ENCODE data around the gene UCN2. TPM values are rescaled to one million over a fixed set of nuclear protein-coding genes. Genes with fewer than 3 reads are reported as not detected.
A peak's percentile ranks its signal among the peaks of the same experiment; 100 is the strongest.

UCN2 gene
- total and polyA plus RNA-seq, 9 of the 15 experiments (the other 6 are each of a cell fraction or from before 2014, with no cell fraction given) = 0.08 to 0.11 TPM; not detected in 7

DNA sequence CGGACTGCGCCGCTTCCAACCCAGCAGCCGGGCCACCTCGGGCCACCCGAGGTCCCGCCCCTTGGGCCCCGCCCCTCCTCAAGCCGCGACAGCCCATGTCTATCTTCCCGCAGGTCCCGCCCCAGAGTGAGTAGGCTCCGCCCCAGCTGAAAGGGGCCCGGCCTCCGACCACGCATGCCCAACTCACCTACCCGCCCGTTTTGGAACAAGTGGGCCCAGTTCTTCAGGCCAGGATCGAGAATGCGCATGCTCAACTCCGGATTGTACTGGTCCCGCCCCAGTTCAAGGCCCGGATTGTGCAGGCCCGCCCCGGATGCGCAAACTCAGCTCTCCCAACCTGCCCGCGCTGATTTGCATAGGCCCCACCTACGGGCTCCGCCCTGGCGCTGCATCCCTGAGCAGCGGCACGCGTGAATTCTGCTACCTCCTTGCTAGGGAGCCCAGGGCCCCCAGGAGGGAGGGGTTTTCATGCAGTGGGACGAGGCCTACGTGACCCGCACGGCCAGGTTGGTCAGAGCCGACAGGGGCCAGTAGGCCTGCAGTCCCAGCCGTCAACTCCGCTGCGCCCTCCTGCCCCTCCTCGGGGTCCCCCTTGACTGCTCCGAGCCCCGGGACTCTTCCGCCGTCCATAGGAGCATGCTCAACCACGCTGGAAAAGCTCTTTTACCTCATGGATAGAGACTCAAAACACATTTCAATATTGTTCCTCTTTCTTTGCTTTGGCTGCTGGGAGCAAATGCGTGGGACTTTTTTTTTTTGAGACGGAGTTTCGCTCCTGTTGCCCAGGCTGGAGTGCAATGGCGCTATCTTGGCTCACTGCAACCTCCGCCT, 6.6 kb downstream of the UCN2 start, which contains the start of gene PFKFB4 (continued):
- TF ChIP-seq ATF6 (CRISPR knock-in tag; IDR thresholded peaks at IDR 0.05) (no peak), CBX1 (IDR thresholded peaks at IDR 0.05; ENCODE audit: low read depth) (no peak), SRSF1 (IDR thresholded peaks at IDR 0.05; ENCODE audit: low read depth, low read length) (no peak), L3MBTL2 (IDR thresholded peaks at IDR 0.05) (peak; percentile 47; the same call in 1 of the 2 replicates), PHF8 (IDR thresholded peaks at IDR 0.05; ENCODE audit: borderline replicate concordance, low read length) (peak; percentile 52; the same call in 1 of the 2 replicates), FOXJ3 (CRISPR knock-in tag; IDR thresholded peaks at IDR 0.05) (no peak), NR2F6 (CRISPR knock-in tag; IDR thresholded peaks at IDR 0.05) (no peak), CBFA2T2 (conservative IDR thresholded peaks at IDR 0.05) (no peak), U2AF1 (optimal IDR thresholded peaks at IDR 0.05; ENCODE audit: low read depth, low read length) (no peak), ZNF197 (CRISPR knock-in tag; IDR thresholded peaks at IDR 0.05; ENCODE audit: low read depth) (no peak), STAT6 (CRISPR knock-in tag; IDR thresholded peaks at IDR 0.05) (no peak), HSF4 (CRISPR knock-in tag; IDR thresholded peaks at IDR 0.05; ENCODE audit: borderline replicate concordance) (no peak), MTA3 (IDR thresholded peaks at IDR 0.05; ENCODE audit: borderline replicate concordance) (0 out of 2 replicates have a peak, but pooled peaks have one; percentile 21), TCF7L2 (IDR thresholded peaks at IDR 0.05; ENCODE audit: low read depth, low read length) (no peak), ZBED1 (IDR thresholded peaks at IDR 0.05) (no peak), ZNF644 (tag; IDR thresholded peaks at IDR 0.05; ENCODE audit: low read depth) (no peak), GATAD2B (IDR thresholded peaks at IDR 0.05; ENCODE audit: borderline replicate concordance) (no peak), SRSF3 (IDR thresholded peaks at IDR 0.05; ENCODE audit: insufficient read depth, low read length) (no peak)
- TF ChIP-seq, protein P1, sequence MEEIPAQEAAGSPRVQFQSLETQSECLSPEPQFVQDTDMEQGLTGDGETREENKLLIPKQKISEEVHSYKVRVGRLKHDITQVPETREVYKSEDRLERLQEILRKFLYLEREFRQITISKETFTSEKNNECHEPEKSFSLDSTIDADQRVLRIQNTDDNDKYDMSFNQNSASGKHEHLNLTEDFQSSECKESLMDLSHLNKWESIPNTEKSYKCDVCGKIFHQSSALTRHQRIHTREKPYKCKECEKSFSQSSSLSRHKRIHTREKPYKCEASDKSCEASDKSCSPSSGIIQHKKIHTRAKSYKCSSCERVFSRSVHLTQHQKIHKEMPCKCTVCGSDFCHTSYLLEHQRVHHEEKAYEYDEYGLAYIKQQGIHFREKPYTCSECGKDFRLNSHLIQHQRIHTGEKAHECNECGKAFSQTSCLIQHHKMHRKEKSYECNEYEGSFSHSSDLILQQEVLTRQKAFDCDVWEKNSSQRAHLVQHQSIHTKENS (CRISPR knock-in tag; IDR thresholded peaks at IDR 0.05) = no peak
- TF ChIP-seq, protein P2, sequence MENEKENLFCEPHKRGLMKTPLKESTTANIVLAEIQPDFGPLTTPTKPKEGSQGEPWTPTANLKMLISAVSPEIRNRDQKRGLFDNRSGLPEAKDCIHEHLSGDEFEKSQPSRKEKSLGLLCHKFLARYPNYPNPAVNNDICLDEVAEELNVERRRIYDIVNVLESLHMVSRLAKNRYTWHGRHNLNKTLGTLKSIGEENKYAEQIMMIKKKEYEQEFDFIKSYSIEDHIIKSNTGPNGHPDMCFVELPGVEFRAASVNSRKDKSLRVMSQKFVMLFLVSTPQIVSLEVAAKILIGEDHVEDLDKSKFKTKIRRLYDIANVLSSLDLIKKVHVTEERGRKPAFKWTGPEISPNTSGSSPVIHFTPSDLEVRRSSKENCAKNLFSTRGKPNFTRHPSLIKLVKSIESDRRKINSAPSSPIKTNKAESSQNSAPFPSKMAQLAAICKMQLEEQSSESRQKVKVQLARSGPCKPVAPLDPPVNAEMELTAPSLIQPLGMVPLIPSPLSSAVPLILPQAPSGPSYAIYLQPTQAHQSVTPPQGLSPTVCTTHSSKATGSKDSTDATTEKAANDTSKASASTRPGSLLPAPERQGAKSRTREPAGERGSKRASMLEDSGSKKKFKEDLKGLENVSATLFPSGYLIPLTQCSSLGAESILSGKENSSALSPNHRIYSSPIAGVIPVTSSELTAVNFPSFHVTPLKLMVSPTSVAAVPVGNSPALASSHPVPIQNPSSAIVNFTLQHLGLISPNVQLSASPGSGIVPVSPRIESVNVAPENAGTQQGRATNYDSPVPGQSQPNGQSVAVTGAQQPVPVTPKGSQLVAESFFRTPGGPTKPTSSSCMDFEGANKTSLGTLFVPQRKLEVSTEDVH (IDR thresholded peaks at IDR 0.05; ENCODE audit: low read depth, partially characterized antibody) = no peak

All from K562 (cell line).